Stimulated activated CD4-positive, alpha-beta T cell treated with anti-CD3 and anti-CD28 coated beads, Interleukin-12 subunit alpha, Interleukin-12 subunit beta, amount 100 ng/mL, for 48 hours (primary cell): ENCODE data around the gene CDC42SE2.
"Not testable (repeated sequence)": the region's sequence is repeated elsewhere in the genome, so short reads cannot be mapped to it uniquely, and the experiment has no call there.

Experiments used
- DNase-seq, 3 donors: peaks; one replicate each; pipeline ENCODE4 v3.0.0-alpha.2; 2020; ENCODE audit warnings: low read depth in 2 of 3, low spot score in 1 of 3

CDC42SE2 gene

DNA sequence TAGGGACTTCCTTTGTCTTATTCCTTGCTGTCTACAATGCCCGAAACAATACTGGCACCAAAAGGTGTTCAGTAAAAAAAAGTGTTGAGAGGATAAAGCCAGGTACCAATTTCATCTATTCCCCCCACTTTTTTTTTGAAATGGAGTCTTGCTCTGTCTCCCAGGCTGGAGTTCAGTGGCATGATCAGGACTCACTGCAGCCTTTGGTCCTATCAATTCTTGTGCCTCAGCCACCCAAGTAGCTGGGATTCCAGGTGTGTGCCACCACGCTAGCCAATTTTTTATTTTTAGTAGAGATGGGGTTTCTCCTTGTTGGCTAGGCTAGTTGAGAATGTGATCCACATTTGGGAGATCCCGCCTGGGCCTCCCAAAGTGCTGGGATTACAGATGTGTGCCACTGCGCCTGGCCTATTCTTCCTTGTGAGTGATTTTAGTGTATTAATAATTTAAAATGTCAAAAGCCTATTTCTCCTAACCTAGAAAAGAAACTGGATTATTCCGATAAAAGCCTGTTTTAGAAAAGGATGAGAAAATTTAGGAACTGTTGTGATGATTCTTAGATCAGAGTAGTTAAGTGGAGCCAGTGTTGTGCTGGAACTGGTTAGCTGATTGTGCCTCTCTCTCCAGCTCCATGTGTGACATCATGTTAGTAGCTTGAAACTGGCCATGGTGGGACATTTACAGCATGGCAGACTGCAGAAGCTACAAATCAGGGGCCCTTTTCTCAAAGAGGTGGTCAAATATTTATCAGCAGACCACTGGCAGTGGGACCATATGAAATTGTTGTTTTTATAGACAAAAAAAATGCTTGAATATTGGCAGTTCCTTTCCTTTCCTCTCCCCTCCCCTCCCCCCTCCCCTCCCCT, 14.3 kb downstream of the CDC42SE2 start:
- no peak for DNase-seq

GRCh38 chr5:131278741-131279124, 14.9 kb downstream of the CDC42SE2 start:
- DNase-seq = not testable (repeated sequence)

GRCh38 chr5:131279204-131279603, 15.4 kb downstream of the CDC42SE2 start:
- DNase-seq = no peak

DNA sequence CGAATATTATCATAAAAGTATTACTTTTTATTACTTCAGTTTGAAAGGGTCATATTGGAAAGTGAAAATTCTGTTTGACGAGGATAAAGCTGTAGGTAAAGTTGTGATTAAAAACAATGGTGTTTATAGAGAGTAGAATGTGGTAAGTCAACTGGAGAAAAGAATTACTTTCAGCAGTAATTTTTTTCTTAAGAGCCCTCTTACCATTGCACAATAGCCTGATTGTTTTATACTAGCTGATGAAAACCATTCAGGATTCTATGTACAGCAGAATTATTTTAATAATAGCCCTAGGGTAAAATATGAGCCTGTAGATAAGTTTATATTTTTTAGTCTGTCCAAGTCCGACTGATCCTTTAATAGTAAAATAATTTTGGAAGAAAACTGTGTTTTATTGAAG, 16.6 kb downstream of the CDC42SE2 start:
- DNase-seq = no peak

GRCh38 chr5:131281133-131281867, 17.4 kb downstream of the CDC42SE2 start:
- no peak for DNase-seq

GRCh38 chr5:131281868-131282234, 18.0 kb downstream of the CDC42SE2 start:
- no peak for DNase-seq

DNA sequence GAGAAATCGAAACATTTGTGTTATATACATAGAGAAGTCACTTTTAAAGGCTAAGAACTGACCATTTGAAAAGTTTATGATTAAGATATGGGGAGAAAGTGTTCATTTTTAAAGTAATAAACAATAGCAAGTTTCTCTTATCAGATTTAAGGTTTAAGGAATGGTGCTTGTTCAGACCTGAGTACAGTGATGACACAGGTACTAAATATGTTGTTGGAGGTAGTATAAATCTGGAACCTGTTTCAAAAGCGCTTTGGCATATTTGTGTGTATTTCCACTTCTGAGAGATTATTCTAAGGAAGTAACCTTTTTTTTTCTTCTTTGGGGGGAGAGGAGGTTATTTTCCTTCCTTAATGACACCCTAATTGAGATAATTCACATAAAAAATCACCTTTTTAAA, 18.4 kb downstream of the CDC42SE2 start:
- no peak for DNase-seq

DNA sequence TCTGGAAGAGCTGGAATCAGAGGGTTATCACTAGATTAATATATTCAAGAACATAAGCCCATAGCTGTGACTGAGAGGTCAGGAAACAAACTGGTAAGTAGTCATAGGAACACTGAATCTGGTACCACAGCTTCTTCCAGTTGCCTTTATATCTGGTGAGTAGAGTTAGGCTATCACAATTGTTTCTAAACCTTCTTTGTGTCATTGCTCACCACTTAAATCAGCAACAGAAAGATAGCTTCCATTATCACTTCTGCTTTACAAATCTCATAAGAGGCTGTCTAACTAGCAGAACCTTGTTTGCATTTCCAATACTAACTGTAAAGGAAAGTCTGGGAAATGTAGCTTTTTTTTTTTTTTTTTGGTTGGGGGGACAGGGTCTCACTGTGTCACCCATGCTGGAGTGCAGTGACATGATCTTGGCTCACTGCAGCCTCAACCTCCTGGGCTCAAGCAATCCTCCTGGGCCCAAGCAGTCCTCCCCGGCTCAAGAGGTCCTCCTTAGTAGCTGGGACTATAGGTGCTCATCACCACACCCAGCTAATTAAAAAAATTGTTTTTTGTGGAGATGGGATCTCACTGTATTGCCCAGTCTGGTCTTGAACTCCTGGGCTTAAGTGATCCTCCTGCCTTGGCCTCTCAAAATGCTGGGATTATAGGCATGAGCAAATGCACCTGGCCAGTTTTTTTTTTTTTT, 22.0 kb downstream of the CDC42SE2 start:
- no peak for DNase-seq

- no peak for DNase-seq
Measured at GRCh38 chr5:131286400-131286715, 22.5 kb downstream of the CDC42SE2 start.

GRCh38 chr5:131288328-131288727, 24.5 kb downstream of the CDC42SE2 start:
- no peak for DNase-seq

- DNase-seq = no peak
Measured at GRCh38 chr5:131289738-131290137, 25.9 kb downstream of the CDC42SE2 start.

- DNase-seq = no peak
Measured at GRCh38 chr5:131296213-131296672, 32.4 kb downstream of the CDC42SE2 start.

- no peak for DNase-seq
Measured at GRCh38 chr5:131297886-131298285, 34.0 kb downstream of the CDC42SE2 start.

DNA sequence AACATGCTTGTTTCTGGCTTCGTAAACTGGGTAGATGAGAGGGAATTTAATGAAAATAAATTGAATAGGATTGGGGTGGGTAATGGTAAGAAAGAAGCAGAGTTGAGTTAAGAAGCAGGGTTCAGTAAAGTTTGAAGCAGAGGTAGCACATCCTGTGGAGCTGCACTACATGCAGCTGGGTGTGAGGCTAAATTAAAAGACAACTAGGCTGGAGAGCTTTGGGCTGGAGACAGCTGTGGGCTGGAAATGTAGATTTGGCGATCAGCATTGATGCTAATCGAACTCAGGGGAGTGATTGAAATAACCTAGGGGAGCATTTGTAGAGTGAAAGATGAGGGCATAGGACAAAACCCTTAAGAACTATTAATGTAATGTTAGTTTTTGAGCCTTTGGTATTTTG, 35.6 kb downstream of the CDC42SE2 start:
- DNase-seq = no peak

DNA sequence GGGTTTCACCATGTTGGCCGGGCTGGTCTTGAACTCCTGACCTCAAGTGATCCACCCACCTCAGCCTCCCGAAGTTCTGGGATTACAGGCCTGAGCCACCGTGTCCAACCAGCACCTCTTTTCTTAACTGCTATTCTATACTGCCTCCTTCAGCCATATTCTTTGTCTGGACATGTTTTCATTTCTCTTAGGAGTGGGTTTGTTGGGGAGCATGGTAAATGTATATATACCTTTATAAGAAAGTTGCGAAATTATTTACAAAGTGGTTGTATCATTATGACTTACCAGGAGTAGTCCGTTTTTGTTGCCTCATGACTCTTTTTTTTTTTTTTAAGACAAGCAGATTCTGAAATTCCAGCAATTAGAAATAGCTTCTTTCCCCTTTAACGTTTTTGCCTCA, 38.7 kb downstream of the CDC42SE2 start:
- no peak for DNase-seq

DNA sequence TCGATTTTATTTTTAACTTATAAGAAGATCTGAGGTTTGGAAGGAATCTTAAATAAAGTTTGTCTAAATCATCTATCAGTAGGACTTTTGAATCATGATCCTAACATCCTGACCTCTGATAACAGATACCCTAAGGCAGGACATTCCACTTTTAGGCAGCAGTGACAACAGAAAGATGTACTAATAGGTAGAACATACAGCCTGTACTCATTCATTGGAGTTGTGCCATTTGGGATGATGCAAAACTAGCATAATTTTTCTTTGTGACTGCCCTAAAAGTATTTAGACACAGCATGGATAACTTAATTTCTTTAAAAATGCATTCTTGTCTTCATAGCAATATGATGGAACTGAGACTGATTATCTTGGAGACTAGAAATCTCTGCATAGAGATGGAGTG, 39.7 kb downstream of the CDC42SE2 start:
- DNase-seq = no peak

DNA sequence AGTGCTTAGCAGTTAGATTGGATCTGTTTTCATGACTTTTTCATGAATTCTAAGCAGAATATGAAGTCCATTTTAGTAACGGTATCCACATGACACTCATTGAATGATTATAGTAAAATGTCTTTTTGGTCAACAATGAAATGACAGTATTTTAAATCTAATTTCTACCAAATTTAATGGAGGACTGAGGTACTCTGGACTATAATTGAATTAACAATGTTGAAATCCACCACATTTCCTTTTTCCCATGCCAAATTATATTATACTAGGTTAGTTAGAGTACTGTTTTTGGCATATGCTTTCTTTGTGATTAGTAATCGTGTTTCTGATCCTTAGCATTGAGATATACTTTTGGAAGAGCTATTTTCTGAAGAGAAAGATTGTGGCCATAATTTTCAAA, 40.6 kb downstream of the CDC42SE2 start:
- DNase-seq = no peak

DNA sequence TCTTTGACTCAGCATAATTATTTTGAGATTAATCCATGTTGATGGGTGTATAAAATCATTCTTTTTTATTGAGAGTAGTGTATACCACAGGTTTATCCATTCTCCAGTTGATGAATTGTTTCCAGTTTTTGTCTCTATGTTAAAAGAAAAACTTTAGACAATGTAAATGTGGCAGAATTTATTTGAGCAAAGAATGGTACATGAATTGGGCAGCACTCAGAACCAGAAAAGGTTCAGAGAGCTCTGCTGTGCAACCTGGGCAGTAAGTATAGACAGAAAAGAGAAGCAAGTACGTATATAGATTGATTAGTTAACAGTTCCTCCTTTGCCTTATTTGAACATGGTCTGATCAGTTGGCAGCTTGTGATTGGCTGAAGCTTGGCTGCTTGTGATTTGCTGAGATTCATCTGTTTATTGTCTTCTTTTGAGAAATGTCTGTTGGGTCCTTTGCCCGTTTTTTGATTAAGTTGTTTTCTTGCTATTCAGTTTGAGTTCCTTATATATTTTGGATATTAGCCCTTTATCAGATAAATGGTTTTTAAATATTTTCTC, 41.4 kb downstream of the CDC42SE2 start:
- no peak for DNase-seq

DNA sequence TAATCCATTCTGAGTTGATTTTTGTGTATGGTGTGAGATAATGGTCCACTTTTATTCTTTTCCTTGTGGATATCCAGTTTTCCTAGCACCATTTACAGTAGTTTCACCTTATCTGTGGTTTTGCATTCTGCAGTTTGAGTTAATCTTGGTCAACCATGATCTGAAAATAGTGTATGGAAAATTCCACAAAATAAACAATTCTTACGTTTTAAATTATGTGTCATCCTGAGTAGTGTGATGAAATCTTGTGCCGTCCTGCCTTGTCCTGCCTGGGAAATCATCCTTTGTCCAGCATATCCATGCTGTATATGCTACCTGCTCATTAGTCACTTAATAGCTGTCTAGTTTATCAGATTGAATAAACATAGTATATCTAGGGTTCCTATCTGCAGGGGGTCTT, 42.1 kb downstream of the CDC42SE2 start:
- DNase-seq = no peak

GRCh38 chr5:131312235-131312772, 48.5 kb downstream of the CDC42SE2 start:
- DNase-seq = not testable (repeated sequence)

DNA sequence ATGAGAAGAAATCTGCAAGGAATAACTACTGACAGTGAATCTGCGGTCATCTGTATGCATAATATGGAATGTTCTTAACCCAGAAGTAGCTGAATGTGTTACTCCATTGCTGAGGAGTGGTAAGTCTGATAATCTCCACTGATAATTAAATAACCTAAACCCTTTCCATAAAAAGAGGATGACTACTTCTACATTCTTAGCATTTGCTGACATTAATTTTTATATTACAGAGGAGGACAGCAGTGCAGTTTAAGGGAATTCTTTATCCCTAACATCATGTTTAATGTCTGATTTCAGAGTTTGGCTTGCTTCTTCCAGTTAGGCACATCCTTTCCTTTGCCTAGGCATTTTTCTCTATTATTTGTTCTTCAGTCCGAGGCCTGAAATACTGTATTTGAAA, 52.2 kb downstream of the CDC42SE2 start:
- DNase-seq = no peak
